K562 (cell line): ENCODE data around the gene STARD6. TPM values are rescaled to one million over a fixed set of nuclear protein-coding genes. Genes with fewer than 3 reads are reported as not detected.

Experiments used
- ATAC-seq: fragments of 200-7000 bp; cut with Tn5 transposase; 3 replicates; pipeline ENCODE4 v1.9.1; 2020; ENCODE audit warnings: moderate library complexity
- BruUV-seq: library from RNA; stranded (reverse); fragments of 400-500 nt; replicated peaks from 2 replicates; lab custom pipeline; 2021; lab: Mats Ljungman, UMichigan
- CTCF ChIA-PET: fragments of 300-600 bp; formaldehyde crosslinking; extraction: SDS; loops from one replicate; lab custom pipeline; 2021; ENCODE audit warnings: low intra/inter-chr PET ratio; lab: Yijun Ruan, JAX
- POLR2A ChIA-PET: fragments of 300-600, 350-650 bp; sonication (Branson Sonifier 250); formaldehyde crosslinking; extraction: SDS; loops from one replicate; lab custom pipeline; 2021; ENCODE audit warnings: antibody characterized with exemption, inconsistent platforms; lab: Yijun Ruan, JAX
- DNase-seq, 4 experiments: peaks; one replicate each; pipeline versions ENCODE4 v3.0.0 to v3.0.0-alpha.2; 2011 to 2018; ENCODE audit warnings: low spot score in 3 of 4, mixed read lengths in 3 of 4; ENCODE audit errors: extremely low read depth in 1 of 4
- FAIRE-seq: peaks from 2 replicates; lab custom pipeline; 2011; peaks lifted over from hg19 to GRCh38; lab: Jason Lieb, UNC
- H2AFZ ChIP-seq: 2 replicates; pipeline ENCODE4 v1.6.0; 2011; ENCODE audit warnings: low read depth, low read length, control low read depth, inconsistent platforms
- H3K27ac ChIP-seq: fragments of 200-600 bp; 3 replicates; pipeline ENCODE4 v1.8.0; 2011; ENCODE audit warnings: low read depth, mild to moderate bottlenecking, control low read depth, inconsistent platforms, low read length, moderate library complexity, mixed read lengths; ENCODE audit errors: extremely low read depth
- H3K27me3 ChIP-seq, 2 experiments: fragments of 300-600 bp in 1 of 2; 2 replicates in 1 of 2; 3 replicates in 1 of 2; pipeline versions ENCODE4 v1.6.0 to v1.8.0; 2011; ENCODE audit warnings: inconsistent platforms in 2 of 2, low read length in 2 of 2, mild to moderate bottlenecking in 1 of 2, mixed read lengths in 1 of 2, moderate library complexity in 1 of 2; ENCODE audit not compliant: control insufficient read depth in 2 of 2, insufficient read depth in 2 of 2
- H3K36me3 ChIP-seq: fragments of 300-600 bp; 3 replicates; pipeline ENCODE4 v1.8.0; 2011; ENCODE audit warnings: mild to moderate bottlenecking, low read length, inconsistent platforms; ENCODE audit not compliant: control insufficient read depth, insufficient read depth
- H3K4me1 ChIP-seq, 2 experiments: fragments of 200-600 bp in 1 of 2; replicated peaks in 1 of 2; 2 replicates in 1 of 2; 3 replicates in 1 of 2; pipeline versions ENCODE4 v1.5.1 to v1.8.0; 2011; ENCODE audit warnings: inconsistent platforms in 2 of 2, low read length in 2 of 2, mild to moderate bottlenecking in 1 of 2, mixed read lengths in 1 of 2, moderate library complexity in 1 of 2; ENCODE audit not compliant: control insufficient read depth in 2 of 2, insufficient read depth in 2 of 2
- H3K4me2 ChIP-seq: 2 replicates; pipeline ENCODE4 v1.6.1; 2011; ENCODE audit warnings: low read length, control low read depth, inconsistent platforms, mixed read lengths; ENCODE audit not compliant: insufficient read depth
- H3K4me3 ChIP-seq: fragments of 200-600 bp; sonication (generic), shearing (Covaris generic); 2 replicates; pipeline ENCODE4 v1.5.1; 2016; ENCODE audit warnings: control low read depth, inconsistent platforms
- H3K79me2 ChIP-seq: fragments of 200-600 bp; 3 replicates; pipeline ENCODE4 v1.8.0; 2011; ENCODE audit warnings: low read length, inconsistent platforms; ENCODE audit not compliant: control insufficient read depth, insufficient read depth
- H3K9ac ChIP-seq, 2 experiments: 2 replicates each; pipeline versions ENCODE4 v1.6.0 to v1.6.1; 2011; ENCODE audit warnings: low read depth in 2 of 2, low read length in 2 of 2, control low read depth in 1 of 2, inconsistent platforms in 1 of 2, mild to moderate bottlenecking in 1 of 2, mixed read lengths in 1 of 2; ENCODE audit not compliant: insufficient read depth in 1 of 2
- H3K9me1 ChIP-seq: one replicate; pipeline ENCODE4 v1.6.0; 2011; ENCODE audit warnings: inconsistent platforms, mild to moderate bottlenecking, low read length, moderate library complexity; ENCODE audit not compliant: control insufficient read depth, insufficient read depth
- H3K9me3 ChIP-seq: replicated peaks from 2 replicates; pipeline ENCODE4 v1.5.1; 2011; ENCODE audit warnings: low read depth, low read length, inconsistent platforms; ENCODE audit not compliant: control insufficient read depth, insufficient read depth
- H4K20me1 ChIP-seq: replicated peaks from 2 replicates; pipeline ENCODE4 v1.6.1; 2011; ENCODE audit warnings: low read length, inconsistent platforms, mixed read lengths; ENCODE audit not compliant: control insufficient read depth, insufficient read depth
- DMBX1 ChIP-seq: fragments of 250-450 bp; sonication (Bioruptor Pico); IDR thresholded peaks from 2 replicates; pipeline ENCODE4 v1.8.0; 2022; ENCODE audit warnings: inconsistent platforms, mild to moderate bottlenecking, moderate library complexity, borderline replicate concordance
- MAFF ChIP-seq: IDR thresholded peaks from 2 replicates; pipeline ENCODE4 v1.6.1; 2012; ENCODE audit warnings: low read length, improper control_type of control experiment
- MECOM ChIP-seq: fragments of 250-450 bp; sonication (Bioruptor Pico); IDR thresholded peaks from 2 replicates; pipeline ENCODE4 v1.8.0; 2022; ENCODE audit warnings: inconsistent platforms
- MED1 ChIP-seq: sonication (generic); formaldehyde crosslinking; IDR thresholded peaks from 2 replicates; pipeline ENCODE4 v1.8.1; 2023; ENCODE audit warnings: missing genetic modification reagents, borderline replicate concordance
- NCOA4 ChIP-seq: fragments of 450-650 bp; IDR thresholded peaks from 2 replicates; pipeline ENCODE4 v1.6.1; 2018; ENCODE audit warnings: mild to moderate bottlenecking; ENCODE audit not compliant: partially characterized antibody
- NFRKB ChIP-seq: fragments of 450-650 bp; IDR thresholded peaks from 2 replicates; pipeline ENCODE4 v1.6.1; 2016; ENCODE audit warnings: low read depth
- POLR2G ChIP-seq: fragments of 200-400 bp; formaldehyde crosslinking; IDR thresholded peaks from 2 replicates; pipeline ENCODE4 v1.6.1; 2017; ENCODE audit warnings: low read depth, mild to moderate bottlenecking, antibody characterized with exemption, low read length, moderate library complexity
- TGIF2 ChIP-seq: sonication (generic); formaldehyde crosslinking; IDR thresholded peaks from 2 replicates; pipeline ENCODE4 v1.8.1; 2022; ENCODE audit warnings: mild to moderate bottlenecking, missing genetic modification reagents, moderate library complexity
- YBX1 ChIP-seq: fragments of 450-650 bp; IDR thresholded peaks from 2 replicates; pipeline ENCODE4 v1.7.1; 2016; ENCODE audit warnings: mild to moderate bottlenecking
- ZNF589 ChIP-seq: fragments of 200-800 bp; sonication (Bioruptor generic); IDR thresholded peaks from 2 replicates; pipeline ENCODE4 v1.6.1; 2016; ENCODE audit warnings: low read depth, missing genetic modification characterization, missing compliant biosample characterization
- ZNF699 ChIP-seq: fragments of 250-450 bp; sonication (Bioruptor Pico); IDR thresholded peaks from 2 replicates; pipeline ENCODE4 v1.8.0; 2021; ENCODE audit warnings: mild to moderate bottlenecking, moderate library complexity; ENCODE audit not compliant: insufficient replicate concordance
- WGBS: fragments of 100-300 bp; shearing (Covaris generic); methylation state at CpG from one replicate; pipeline ENCODE4 v1.1.6; 2016; ENCODE audit warnings: low coverage, mixed read lengths; ENCODE audit not compliant: insufficient coverage; ENCODE audit errors: missing lambda C conversion rate; 5-methylcytosine and 5-hydroxymethylcytosine counted together
- in situ Hi-C: fragments of 300-500 bp; cut with MboI; formaldehyde crosslinking; loops from 4 replicates; pipeline ENCODE4 v1.15.0; 2018; ENCODE audit warnings: inconsistent platforms, mixed read lengths
- intact Hi-C: fragments of 100-400 bp; cut with micrococcal nuclease; formaldehyde crosslinking; loops from 2 replicates; pipeline ENCODE4 v1.14.2; 2022
- polyA plus RNA-seq, 8 experiments: library from polyadenylated mRNA; depleted of rRNA in 4 of 8; stranded (reverse) in 5 of 8; unstranded in 3 of 8; fragments of >200 nt; fragmentation: Nextera tagmentation in 2 of 8; fragmentation: Illumina TruSeq in 1 of 8; extraction: Ambion mirVana in 2 of 8; extraction: Trizol in 1 of 8; gene quantifications; 2 replicates each; pipeline versions ENCODE4 v1.2.1 to v1.2.3, GENCODE V29; 2011 to 2014; ENCODE audit warnings: inconsistent platforms in 1 of 8, missing spikeins in 1 of 8
- total RNA-seq, 7 experiments: library from RNA; depleted of rRNA in 6 of 7; stranded (reverse); fragments of >200 nt in 6 of 7; fragmentation: Illumina TruSeq in 2 of 7; extraction: Trizol in 2 of 7; gene quantifications; 2 replicates each; pipeline versions ENCODE4 v1.2.1 to v1.2.3, GENCODE V29; 2011 to 2021; ENCODE audit warnings: low replicate concordance in 1 of 7
- TF ChIP-seq, protein P1 (sequence below): sonication (generic); formaldehyde crosslinking; IDR thresholded peaks from 2 replicates; pipeline ENCODE4 v1.8.0; 2022; ENCODE audit warnings: mild to moderate bottlenecking, missing genetic modification reagents

The STARD6 gene
- total and polyA plus RNA-seq, 9 of the 15 experiments (the other 6 are each of a cell fraction or from before 2014, with no cell fraction given), result 0.11 to 0.15 TPM; not detected in 7

GRCh38 chr18:54396760-54397159 is 39.1 kb upstream of the STARD6 start (continued):
- TF ChIP-seq NFRKB (no peak), MED1 (CRISPR knock-in tag) (no peak), ZNF699 (CRISPR knock-in tag) (no peak), MECOM (CRISPR knock-in tag) (no peak), MAFF (no peak), POLR2G (no peak), ZNF589 (CRISPR knock-in tag) (no peak), DMBX1 (no peak), TGIF2 (no peak)
- TF ChIP-seq, all 486 proteins: peak for 0

GRCh38 chr18:54393648-54394294 is 36.1 kb upstream of the STARD6 start:
- TF ChIP-seq, protein P1, sequence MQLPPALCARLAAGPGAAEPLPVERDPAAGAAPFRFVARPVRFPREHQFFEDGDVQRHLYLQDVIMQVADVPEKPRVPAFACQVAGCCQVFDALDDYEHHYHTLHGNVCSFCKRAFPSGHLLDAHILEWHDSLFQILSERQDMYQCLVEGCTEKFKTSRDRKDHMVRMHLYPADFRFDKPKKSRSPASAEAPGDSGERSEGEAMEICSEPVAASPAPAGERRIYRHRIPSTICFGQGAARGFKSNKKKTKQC (CRISPR knock-in tag), result no peak
- TF ChIP-seq NCOA4, result no peak
- no peak for TF ChIP-seq YBX1

More at GRCh38 chr18:54393648-54394294, 36.1 kb upstream of the STARD6 start:
- ATAC-seq, result no peak
- ChIA-PET POLR2A (no interaction called here), CTCF (no interaction called here)
- H3K9me1 ChIP-seq, result no peaks in the 10 kb centered on the region
- H3K36me3 ChIP-seq, result no peaks in the 10 kb centered on the region
- intact Hi-C loops, result loop anchor here (2.0 to 10.0 kb wide), 4 partner anchors 36 to 277 kb away; partner anchors contain the start of genes C18orf54 and STARD6
- H3K79me2 ChIP-seq, result no peaks in the 10 kb centered on the region
- H3K4me2 ChIP-seq, result no peak overlapping the region
- H3K27ac ChIP-seq, result no peak overlapping the region
- H3K27me3 ChIP-seq, result no peaks in the 10 kb centered on the region; a peak in 1 of 5 replicates
- no peak overlapping the region for H3K9ac ChIP-seq
- no peak for DNase-seq
- no peak overlapping the region for H2AFZ ChIP-seq
- BruUV-seq, result no TSS peak
- in situ Hi-C loops, result no loop called here
- H3K9me3 ChIP-seq, result no peaks in the 10 kb centered on the region
- H4K20me1 ChIP-seq, result no peaks in the 10 kb centered on the region; the same call in 1 of the 2 replicates
- peaks cover 3 to 14% of the 10 kb centered on the region in 2 experiments; a peak in 3 of 5 replicates for H3K4me1 ChIP-seq
- FAIRE-seq, result no peak
- WGBS, result 0% methylated on average over 1 of the region's 1 CpG
- no peak overlapping the region for H3K4me3 ChIP-seq
